ENCODE results near the gene FRMPD2.
"Not testable (repeated sequence)": the region's sequence is repeated elsewhere in the genome, so short reads cannot be mapped to it uniquely, and the experiment has no call there.

FRMPD2 gene

GRCh38 chr10:48233559-48234005 lies 40.9 kb downstream of the FRMPD2 start:
- DNase-seq (ENCODE audit: low read depth): no peak

GRCh38 chr10:48232717-48233447 lies 41.6 kb downstream of the FRMPD2 start:
- no peak for DNase-seq (ENCODE audit: low read depth)

- no peak for DNase-seq (ENCODE audit: low read depth)
These were observed 42.7 kb downstream of the FRMPD2 start for GRCh38 chr10:48231699-48232315.

- no peak for DNase-seq (ENCODE audit: low read depth)
These were observed 43.3 kb downstream of the FRMPD2 start for GRCh38 chr10:48231178-48231577.

- no peak for DNase-seq (ENCODE audit: low read depth)
These were observed 47.3 kb downstream of the FRMPD2 start for GRCh38 chr10:48227213-48227612.

- DNase-seq (ENCODE audit: low read depth): no peak
These were observed 49.4 kb downstream of the FRMPD2 start for GRCh38 chr10:48224979-48225560.

- DNase-seq (ENCODE audit: low read depth): no peak
These were observed 50.2 kb downstream of the FRMPD2 start for GRCh38 chr10:48224296-48224695.

- DNase-seq (ENCODE audit: low read depth): no peak
These were observed 52.7 kb downstream of the FRMPD2 start for GRCh38 chr10:48221814-48222213.

GRCh38 chr10:48221031-48221430 lies 53.5 kb downstream of the FRMPD2 start:
- not testable (repeated sequence) for DNase-seq (ENCODE audit: low read depth)

GRCh38 chr10:48219194-48219593 lies 55.3 kb downstream of the FRMPD2 start:
- DNase-seq (ENCODE audit: low read depth): no peak

GRCh38 chr10:48216744-48217143 lies 57.8 kb downstream of the FRMPD2 start:
- DNase-seq (ENCODE audit: low read depth): no peak

- no peak for DNase-seq (ENCODE audit: low read depth)
These were observed 58.3 kb downstream of the FRMPD2 start for GRCh38 chr10:48216204-48216505.

GRCh38 chr10:48215486-48216203 lies 58.9 kb downstream of the FRMPD2 start:
- DNase-seq (ENCODE audit: low read depth): no peak

GRCh38 chr10:48214716-48215485 lies 59.6 kb downstream of the FRMPD2 start:
- DNase-seq (ENCODE audit: low read depth): no peak

- DNase-seq (ENCODE audit: low read depth): no peak
These were observed 61.4 kb downstream of the FRMPD2 start for GRCh38 chr10:48213047-48213446.

GRCh38 chr10:48211777-48212176 lies 62.7 kb downstream of the FRMPD2 start:
- DNase-seq (ENCODE audit: low read depth): no peak

GRCh38 chr10:48210966-48211365 lies 63.5 kb downstream of the FRMPD2 start:
- DNase-seq (ENCODE audit: low read depth): no peak

GRCh38 chr10:48210391-48210790 lies 64.1 kb downstream of the FRMPD2 start:
- no peak for DNase-seq (ENCODE audit: low read depth)

GRCh38 chr10:48209241-48209640 lies 65.3 kb downstream of the FRMPD2 start:
- DNase-seq (ENCODE audit: low read depth): no peak

GRCh38 chr10:48207853-48208252 lies 66.6 kb downstream of the FRMPD2 start:
- no peak for DNase-seq (ENCODE audit: low read depth)

GRCh38 chr10:48206482-48207250 lies 67.8 kb downstream of the FRMPD2 start:
- no peak for DNase-seq (ENCODE audit: low read depth)

Data from activated T-helper 1 cell treated with Interleukin-2 at 50 U/mL for 16 hours (primary cell).